NCI-H345 treated with DMSO at 0.1 percent for 48 hours (cell line): ENCODE measurements around the gene PDXK.

ENCODE experiments used
- DNase-seq: peaks from one replicate; lab custom pipeline; 2025; ENCODE audit not compliant: unreplicated experiment; lab: John Stamatoyannopoulos, UW

PDXK gene

GRCh38 chr21:43740497-43741156 lies 21.7 kb downstream of the PDXK start:
- DNase-seq, result no peak

GRCh38 chr21:43741423-43742096 lies 22.6 kb downstream of the PDXK start:
- no peak for DNase-seq

GRCh38 chr21:43743947-43744346 lies 25.0 kb downstream of the PDXK start:
- no peak for DNase-seq

- no peak for DNase-seq
Observed at GRCh38 chr21:43744725-43745124, 25.8 kb downstream of the PDXK start.

GRCh38 chr21:43745772-43746517 lies 27.0 kb downstream of the PDXK start:
- no peak for DNase-seq

- DNase-seq, result no peak
Observed at GRCh38 chr21:43748622-43749021, 29.7 kb downstream of the PDXK start.

GRCh38 chr21:43749651-43750262 lies 30.8 kb downstream of the PDXK start:
- DNase-seq, result no peak

- no peak for DNase-seq
Observed at GRCh38 chr21:43750339-43751033, 31.6 kb downstream of the PDXK start.

GRCh38 chr21:43751955-43752591 lies 33.1 kb downstream of the PDXK start:
- DNase-seq, result no peak

- no peak for DNase-seq
Observed at GRCh38 chr21:43752758-43753438, 34.0 kb downstream of the PDXK start.

GRCh38 chr21:43753439-43753799 lies 34.5 kb downstream of the PDXK start:
- no peak for DNase-seq

GRCh38 chr21:43754948-43755781 lies 36.2 kb downstream of the PDXK start:
- DNase-seq, result no peak

- DNase-seq, result no peak
Observed at GRCh38 chr21:43755820-43756594, 37.1 kb downstream of the PDXK start.

- DNase-seq, result no peak
Observed at GRCh38 chr21:43757601-43758000, 38.7 kb downstream of the PDXK start.

GRCh38 chr21:43758111-43758641 lies 39.2 kb downstream of the PDXK start:
- no peak for DNase-seq

GRCh38 chr21:43758811-43759210 lies 39.9 kb downstream of the PDXK start:
- no peak for DNase-seq

- no peak for DNase-seq
Observed at GRCh38 chr21:43759651-43760050, 40.7 kb downstream of the PDXK start.

GRCh38 chr21:43760391-43760958 lies 41.5 kb downstream of the PDXK start:
- DNase-seq, result no peak
